AG09309 (cell line): ENCODE results near the gene GPS1.

Experiments
- DNase-seq: peaks from one replicate; pipeline ENCODE4 v3.0.0-alpha.2; 2010; ENCODE audit warnings: low read depth
- H3K4me3 ChIP-seq: 2 replicates; pipeline ENCODE4 v1.5.1; 2011; ENCODE audit warnings: mild to moderate bottlenecking, low read depth, low read length, moderate library complexity; ENCODE audit not compliant: control insufficient read depth
- CTCF ChIP-seq: IDR thresholded peaks from 2 replicates; pipeline ENCODE4 v1.5.1; 2011; ENCODE audit warnings: mild to moderate bottlenecking, low read depth, low read length, inconsistent platforms; ENCODE audit not compliant: insufficient read depth, control insufficient read depth; ENCODE audit errors: missing control alignments

GPS1 gene

GRCh38 chr17:82014971-82015310 is 36.8 kb upstream of the GPS1 start:
- no peak for TF ChIP-seq CTCF
- DNase-seq, result no peak
- no peak overlapping the region for H3K4me3 ChIP-seq

GRCh38 chr17:82015311-82015971 is 36.3 kb upstream of the GPS1 start:
- H3K4me3 ChIP-seq, result no peak overlapping the region
- TF ChIP-seq CTCF, result no peak
- no peak for DNase-seq

- DNase-seq, result no peak
- no peak for TF ChIP-seq CTCF
- H3K4me3 ChIP-seq, result no peak overlapping the region
Observed at GRCh38 chr17:82016061-82016874, 35.4 kb upstream of the GPS1 start.

GRCh38 chr17:82016875-82017459 is 34.7 kb upstream of the GPS1 start:
- DNase-seq, result no peak
- TF ChIP-seq CTCF, result no peak
- H3K4me3 ChIP-seq, result no peak overlapping the region

- no peak for TF ChIP-seq CTCF
- no peak overlapping the region for H3K4me3 ChIP-seq
- no peak for DNase-seq
Observed at GRCh38 chr17:82017612-82018151, 34.0 kb upstream of the GPS1 start.

- no peak for DNase-seq
- TF ChIP-seq CTCF, result no peak
Observed at GRCh38 chr17:82018152-82018988, 33.3 kb upstream of the GPS1 start.

More at GRCh38 chr17:82018152-82018988, 33.3 kb upstream of the GPS1 start:
- no peak overlapping the region for H3K4me3 ChIP-seq
